Endothelial cell of umbilical vein (primary cell): ENCODE measurements around the gene CNBD2.

ENCODE experiments used
- CTCF ChIP-seq, 2 donors: IDR thresholded peaks; 1 replicate in 1 of 2; 2 replicates in 1 of 2; pipeline ENCODE4 v1.5.1; 2011; ENCODE audit warnings: low read length in 2 of 2, mild to moderate bottlenecking in 2 of 2, moderate library complexity in 2 of 2, control low read depth in 1 of 2, inconsistent platforms in 1 of 2, low read depth in 1 of 2; ENCODE audit not compliant: insufficient read depth in 1 of 2; ENCODE audit errors: extremely low read depth in 1 of 2
- EZH2 ChIP-seq: IDR thresholded peaks from 2 replicates; pipeline ENCODE4 v1.6.1; 2012; ENCODE audit warnings: borderline replicate concordance, low read depth, mild to moderate bottlenecking, moderate library complexity, low read length, inconsistent platforms; ENCODE audit not compliant: severe bottlenecking
- GATA2 ChIP-seq: IDR thresholded peaks from 2 replicates; pipeline ENCODE4 v1.7.0; 2011; ENCODE audit warnings: low read depth, mild to moderate bottlenecking, moderate library complexity, mixed read lengths, low read length; ENCODE audit not compliant: insufficient read length, insufficient read depth
- MAX ChIP-seq: IDR thresholded peaks from 2 replicates; pipeline ENCODE4 v1.6.1; 2011; ENCODE audit not compliant: insufficient read depth, insufficient read length
- POLR2A ChIP-seq: IDR thresholded peaks from 2 replicates; pipeline ENCODE4 v1.6.1; 2012; ENCODE audit warnings: low read depth, mild to moderate bottlenecking, control low read depth, low read length

GRCh38 chr20:35968930-35969329, 540 bp downstream of the CNBD2 start:
- TF ChIP-seq MAX (no peak), CTCF (IDR thresholded peaks at IDR 0.05; ENCODE audit: extremely low read depth in 1 of 2, insufficient read depth in 1 of 2, low read depth in 1 of 2, low read length in 2 of 2) (no peak), EZH2 (no peak), POLR2A (no peak), GATA2 (no peak)
